DMS79 (cell line): ENCODE measurements around the gene GRK5.

Experiments
- DNase-seq: peaks from one replicate; lab custom pipeline; 2025; lab: John Stamatoyannopoulos, UW

GRK5 gene

DNA sequence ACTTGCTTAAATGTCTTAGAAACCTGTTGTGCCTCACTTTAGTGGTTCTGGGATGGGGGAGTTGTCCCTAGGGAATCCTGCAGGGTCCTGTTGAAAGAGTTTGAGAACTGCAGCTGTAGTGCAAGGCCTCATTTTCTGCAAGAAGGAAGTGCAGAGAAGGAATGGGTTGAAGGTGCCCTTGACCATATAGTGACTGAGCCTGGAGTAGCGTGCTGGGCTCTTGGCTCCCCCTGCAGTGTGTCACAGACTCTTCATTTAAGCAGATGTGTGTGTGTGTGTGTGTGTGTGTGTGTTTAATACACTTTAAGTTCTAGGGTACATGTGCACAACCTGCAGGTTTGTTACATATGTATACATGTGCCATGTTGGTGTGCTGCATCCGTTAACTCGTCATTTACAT, 92.2 kb downstream of the GRK5 start:
- DNase-seq: no peak

DNA sequence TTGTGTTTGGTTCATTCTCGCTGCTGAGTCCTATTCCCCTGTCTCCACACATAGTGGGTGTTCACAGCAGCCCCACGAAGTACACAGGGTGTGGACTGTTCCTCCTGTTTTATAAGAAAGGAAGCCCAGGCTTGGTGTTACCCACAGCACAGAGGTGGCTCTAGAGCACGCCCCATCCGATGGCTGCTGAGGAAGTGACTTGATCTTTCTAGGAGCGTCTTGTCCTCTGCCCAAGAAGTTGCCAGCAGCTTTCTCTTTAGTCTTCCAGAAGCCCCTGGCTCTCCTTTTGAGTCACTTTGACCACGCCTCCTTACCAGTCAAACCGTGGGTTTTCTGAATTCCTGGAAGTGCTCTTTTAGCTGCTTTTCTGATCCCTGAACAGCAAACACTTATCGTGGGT, 94.0 kb downstream of the GRK5 start:
- no peak for DNase-seq

GRCh38 chr10:119302172-119302571, 94.8 kb downstream of the GRK5 start:
- no peak for DNase-seq

DNA sequence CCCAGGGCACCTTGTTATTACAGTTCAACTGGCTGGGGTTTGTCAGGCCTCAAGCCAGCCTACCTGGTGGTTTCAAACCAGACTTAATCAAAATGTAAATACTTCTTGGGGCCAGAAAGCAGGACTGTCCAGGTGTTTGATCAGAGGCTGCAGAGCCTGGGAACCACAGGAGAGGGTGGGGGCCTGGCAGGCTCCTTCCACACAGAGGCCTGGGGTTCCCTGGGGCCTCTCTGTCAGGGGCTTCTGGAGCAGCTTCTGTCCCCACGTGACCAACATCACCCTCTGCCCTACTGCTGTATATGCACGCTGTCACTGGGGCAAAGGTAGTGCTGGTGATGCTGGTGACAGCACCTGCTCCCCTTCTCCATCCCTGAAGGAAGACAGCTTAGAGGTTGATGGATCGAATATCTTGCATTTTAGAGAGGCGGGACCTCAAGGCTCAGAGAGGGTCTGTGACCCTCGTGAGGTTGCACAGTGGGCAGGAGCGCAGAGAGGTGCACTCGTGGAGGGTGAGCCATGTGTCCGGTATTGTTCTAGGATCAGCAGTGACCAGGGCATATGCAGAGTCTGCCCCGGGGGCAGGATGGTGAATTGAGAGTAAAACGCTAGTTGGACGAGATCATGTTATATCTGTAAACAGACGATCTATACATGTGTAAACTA, 95.4 kb downstream of the GRK5 start:
- no peak for DNase-seq

DNA sequence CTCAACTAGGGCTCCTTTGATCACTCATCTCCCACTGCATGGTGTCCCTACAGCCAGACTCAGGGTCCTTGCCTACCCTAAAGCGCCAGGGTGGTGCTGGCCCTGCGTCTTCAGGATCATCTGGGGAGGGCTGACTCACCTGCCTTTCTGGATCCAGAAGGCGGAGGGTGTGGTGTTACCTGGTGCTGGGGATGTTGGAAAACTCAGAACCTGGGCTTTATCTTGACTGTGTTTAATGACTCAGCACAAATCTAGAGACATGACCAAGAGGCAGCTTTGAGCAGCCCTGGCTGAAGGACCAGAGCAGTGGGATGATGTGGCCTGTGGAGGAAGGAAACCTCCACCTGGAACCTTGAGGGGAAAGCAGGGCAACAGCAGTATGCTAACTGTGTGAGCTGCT, 96.5 kb downstream of the GRK5 start:
- no peak for DNase-seq

GRCh38 chr10:119304541-119304940, 97.2 kb downstream of the GRK5 start:
- no peak for DNase-seq

GRCh38 chr10:119305860-119306513, 98.6 kb downstream of the GRK5 start:
- no peak for DNase-seq

GRCh38 chr10:119306514-119306951, 99.2 kb downstream of the GRK5 start:
- no peak for DNase-seq

GRCh38 chr10:119306986-119307392, 99.6 kb downstream of the GRK5 start:
- DNase-seq: no peak

- DNase-seq: no peak
Measured at GRCh38 chr10:119308089-119308488, 100.7 kb downstream of the GRK5 start.

- DNase-seq: no peak
Measured at GRCh38 chr10:119308551-119309422, 101.4 kb downstream of the GRK5 start.

GRCh38 chr10:119309423-119309770, 102.0 kb downstream of the GRK5 start:
- no peak for DNase-seq

DNA sequence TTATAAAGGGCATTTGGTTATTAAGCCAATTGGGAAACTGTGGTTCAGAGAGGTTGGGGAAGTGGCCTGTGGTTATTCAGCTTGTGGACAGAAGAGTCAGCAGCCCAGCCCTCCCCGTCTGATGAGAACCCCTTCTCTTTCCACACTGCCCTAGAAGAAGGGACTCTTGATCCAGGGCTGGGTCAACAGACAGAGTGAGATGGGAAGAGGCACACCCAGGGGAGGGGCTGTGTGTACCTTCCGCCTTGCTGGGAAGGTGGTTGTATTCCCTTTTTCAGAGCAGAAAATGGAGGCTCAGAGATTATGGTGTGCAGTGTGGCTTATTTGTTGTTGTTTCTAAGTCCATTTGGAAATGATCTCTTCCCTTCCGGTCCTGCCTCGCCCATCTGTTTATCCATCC, 103.4 kb downstream of the GRK5 start:
- no peak for DNase-seq

- no peak for DNase-seq
Measured at GRCh38 chr10:119312241-119312640, 104.9 kb downstream of the GRK5 start.

GRCh38 chr10:119313024-119313423, 105.7 kb downstream of the GRK5 start:
- DNase-seq: no peak

DNA sequence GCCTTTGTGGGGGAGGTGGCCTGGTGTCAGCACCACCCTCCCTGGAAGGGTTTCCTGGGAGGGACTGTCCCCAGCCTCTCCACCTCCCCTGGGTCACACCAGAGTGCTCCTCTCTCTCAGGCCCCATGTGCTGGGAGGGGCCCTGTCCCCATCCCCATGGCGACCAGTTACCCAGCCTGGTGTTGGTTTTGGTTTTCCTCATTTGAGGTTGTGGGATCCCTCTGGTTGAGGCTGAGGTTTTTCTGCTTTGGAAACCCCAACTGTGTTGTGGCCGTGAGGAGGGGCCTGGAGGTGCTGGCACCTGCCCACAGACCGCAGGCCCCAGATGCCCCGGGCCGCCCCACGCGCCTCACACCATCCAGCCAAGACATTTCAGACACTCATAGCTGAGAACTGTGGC, 106.3 kb downstream of the GRK5 start:
- DNase-seq: no peak

DNA sequence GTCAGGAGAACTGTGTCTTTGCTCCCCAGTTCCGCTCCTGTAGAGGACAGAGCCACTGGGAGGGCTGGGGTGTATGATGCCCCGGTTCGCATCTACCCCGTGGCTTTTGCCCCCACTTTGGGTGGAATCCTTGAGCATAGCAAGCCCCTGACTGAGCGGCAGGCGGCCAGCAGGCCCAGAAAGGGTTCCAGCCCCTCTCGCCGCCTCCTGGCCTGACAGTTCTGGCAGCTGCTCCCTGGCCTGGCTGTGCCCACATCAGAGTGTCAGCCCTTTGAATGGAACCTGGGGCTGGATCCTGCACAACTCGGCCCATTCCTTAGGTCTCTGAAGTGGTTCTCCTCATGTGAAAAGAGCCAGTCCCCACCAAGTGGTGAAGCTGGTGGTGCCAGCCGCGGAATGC, 106.7 kb downstream of the GRK5 start:
- DNase-seq: no peak

GRCh38 chr10:119314486-119314885, 107.1 kb downstream of the GRK5 start:
- DNase-seq: no peak

DNA sequence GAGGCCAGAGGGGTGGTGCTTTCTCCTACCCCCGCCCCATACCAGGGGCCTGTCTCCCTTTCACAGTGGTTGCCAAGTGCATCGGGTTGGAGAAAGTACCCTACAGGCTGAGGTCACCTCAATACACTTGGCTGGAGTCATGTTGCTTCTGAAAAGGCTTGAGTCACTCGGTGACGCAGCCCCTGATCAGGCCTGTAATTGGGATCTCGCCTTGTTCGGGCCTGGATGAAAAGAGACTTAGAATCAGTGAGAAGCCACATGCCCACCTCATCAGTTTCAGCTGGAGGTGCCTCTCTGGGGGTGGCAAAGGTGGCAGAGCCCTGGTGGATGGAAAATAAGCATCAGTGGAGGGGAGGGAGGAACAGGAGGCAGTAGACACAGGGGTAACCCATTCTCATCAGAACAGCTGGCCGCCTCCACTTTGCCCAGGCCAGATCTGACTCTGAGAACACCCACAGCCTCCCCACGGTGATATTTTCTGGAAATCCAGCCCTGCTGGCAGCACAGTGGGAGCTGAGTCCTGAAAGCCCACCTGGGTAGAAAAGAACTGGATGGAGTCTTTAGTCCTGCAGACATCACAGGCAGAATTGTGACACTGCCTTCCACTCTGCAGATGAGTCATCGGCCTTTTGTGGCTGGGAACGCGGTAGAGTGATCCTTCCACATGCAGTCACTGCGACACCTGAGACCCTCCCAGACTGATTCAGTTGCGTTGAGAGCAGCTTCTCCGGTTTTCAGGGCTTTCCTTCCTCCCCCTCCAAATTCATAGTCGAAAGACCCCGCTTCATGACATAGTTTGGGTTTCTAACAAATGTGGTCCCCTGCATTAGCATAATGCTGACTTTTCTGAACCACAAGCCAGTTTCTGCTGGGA, 108.0 kb downstream of the GRK5 start:
- peak; percentile 9 for DNase-seq

GRCh38 chr10:119316002-119316358, 108.6 kb downstream of the GRK5 start:
- DNase-seq: no peak

GRCh38 chr10:119316729-119317097, 109.3 kb downstream of the GRK5 start:
- no peak for DNase-seq
